Prostate gland (tissue), 2 donors: ENCODE data around the gene MYRF.

Experiments
- POLR2A ChIP-seq: fragments of 450-650 bp; IDR thresholded peaks from one replicate; pipeline ENCODE4 v1.6.1; 2016; ENCODE audit warnings: antibody characterized with exemption, mild to moderate bottlenecking
- TF ChIP-seq, protein P1 (sequence below), 4 experiments: fragments of 200-600 bp in 2 of 4; fragments of 450-650 bp in 2 of 4; sonication (generic) in 2 of 4; IDR thresholded peaks; 1 replicate in 3 of 4; 2 replicates in 1 of 4; pipeline ENCODE4 v1.5.1; 2016 to 2019; ENCODE audit warnings: antibody characterized with exemption in 4 of 4, mild to moderate bottlenecking in 2 of 4, moderate library complexity in 2 of 4

DNA sequence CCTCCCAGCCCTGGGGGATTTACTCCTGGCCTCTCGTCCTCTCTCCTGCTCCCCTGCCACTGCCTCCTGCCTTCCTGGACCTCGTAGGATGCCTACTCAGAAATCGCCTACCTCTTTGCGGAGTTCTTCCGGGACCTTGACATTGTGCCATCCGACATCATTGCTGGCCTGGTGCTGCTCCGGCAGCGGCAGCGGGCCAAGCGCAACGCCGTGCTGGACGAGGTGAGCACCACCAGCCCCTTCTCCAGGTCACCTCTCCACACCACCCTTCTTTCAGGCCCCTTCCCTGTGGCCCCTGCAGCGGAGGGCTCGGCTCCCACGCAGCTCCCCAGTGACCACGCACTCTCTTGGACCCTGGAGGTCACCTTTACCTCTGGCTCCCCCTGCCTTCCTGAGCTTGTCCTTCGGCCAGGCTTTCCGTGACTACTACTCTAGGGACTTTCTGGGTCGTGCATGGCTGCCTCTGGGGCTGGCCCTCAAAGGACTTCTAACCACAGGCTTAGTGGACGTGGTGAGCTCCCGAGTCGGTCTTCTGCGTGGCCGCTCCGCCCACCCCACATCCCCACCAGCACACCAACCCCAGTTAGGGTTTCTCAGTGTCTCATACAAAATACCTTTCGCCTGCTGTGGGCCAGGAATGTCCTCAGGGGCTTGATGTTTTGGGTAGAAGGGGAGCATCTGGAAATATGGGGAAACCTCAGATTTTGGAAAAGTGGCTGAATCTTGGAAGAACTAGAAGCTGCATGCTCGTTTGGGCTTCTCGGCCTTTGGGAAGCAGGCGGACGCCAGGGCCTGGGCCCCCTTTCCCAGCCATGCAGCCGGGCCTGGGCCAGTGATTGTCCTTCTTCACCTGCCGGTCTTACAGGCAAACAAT, 24.1 kb upstream of the MYRF start:
- TF ChIP-seq, protein P1, sequence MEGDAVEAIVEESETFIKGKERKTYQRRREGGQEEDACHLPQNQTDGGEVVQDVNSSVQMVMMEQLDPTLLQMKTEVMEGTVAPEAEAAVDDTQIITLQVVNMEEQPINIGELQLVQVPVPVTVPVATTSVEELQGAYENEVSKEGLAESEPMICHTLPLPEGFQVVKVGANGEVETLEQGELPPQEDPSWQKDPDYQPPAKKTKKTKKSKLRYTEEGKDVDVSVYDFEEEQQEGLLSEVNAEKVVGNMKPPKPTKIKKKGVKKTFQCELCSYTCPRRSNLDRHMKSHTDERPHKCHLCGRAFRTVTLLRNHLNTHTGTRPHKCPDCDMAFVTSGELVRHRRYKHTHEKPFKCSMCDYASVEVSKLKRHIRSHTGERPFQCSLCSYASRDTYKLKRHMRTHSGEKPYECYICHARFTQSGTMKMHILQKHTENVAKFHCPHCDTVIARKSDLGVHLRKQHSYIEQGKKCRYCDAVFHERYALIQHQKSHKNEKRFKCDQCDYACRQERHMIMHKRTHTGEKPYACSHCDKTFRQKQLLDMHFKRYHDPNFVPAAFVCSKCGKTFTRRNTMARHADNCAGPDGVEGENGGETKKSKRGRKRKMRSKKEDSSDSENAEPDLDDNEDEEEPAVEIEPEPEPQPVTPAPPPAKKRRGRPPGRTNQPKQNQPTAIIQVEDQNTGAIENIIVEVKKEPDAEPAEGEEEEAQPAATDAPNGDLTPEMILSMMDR (IDR thresholded peaks at IDR 0.05), result no peak
- TF ChIP-seq POLR2A, result no peak
